Testis (tissue), 2 donors: ENCODE measurements around the gene SMIM17.

Experiments
- CTCF ChIP-seq, 3 experiments: fragments of 450-650 bp in 2 of 3; fragments of 200-600 bp in 1 of 3; sonication (generic) in 1 of 3; IDR thresholded peaks; one replicate each; pipeline ENCODE4 v1.5.1; 2016 to 2019; ENCODE audit warnings: antibody characterized with exemption in 3 of 3, mild to moderate bottlenecking in 2 of 3, moderate library complexity in 1 of 3
- POLR2A ChIP-seq: fragments of 450-650 bp; IDR thresholded peaks from one replicate; pipeline ENCODE4 v1.6.1; 2017; ENCODE audit warnings: antibody characterized with exemption, mild to moderate bottlenecking, moderate library complexity

GRCh38 chr19:56625708-56626107 is 17.3 kb upstream of the SMIM17 start:
- TF ChIP-seq CTCF (IDR thresholded peaks at IDR 0.05): no peak
- no peak for TF ChIP-seq POLR2A
